HG02588 (cell line): ENCODE measurements around the gene NKAIN2.
"Not testable (repeated sequence)": the region's sequence is repeated elsewhere in the genome, so short reads cannot be mapped to it uniquely, and the experiment has no call there.

Experiments used
- ATAC-seq: cut with Tn5 transposase; IDR thresholded peaks from one replicate; pipeline ENCODE4 v1.9.1; 2021; ENCODE audit warnings: mild to moderate bottlenecking, moderate library complexity; ENCODE audit not compliant: unreplicated experiment

The NKAIN2 gene

DNA sequence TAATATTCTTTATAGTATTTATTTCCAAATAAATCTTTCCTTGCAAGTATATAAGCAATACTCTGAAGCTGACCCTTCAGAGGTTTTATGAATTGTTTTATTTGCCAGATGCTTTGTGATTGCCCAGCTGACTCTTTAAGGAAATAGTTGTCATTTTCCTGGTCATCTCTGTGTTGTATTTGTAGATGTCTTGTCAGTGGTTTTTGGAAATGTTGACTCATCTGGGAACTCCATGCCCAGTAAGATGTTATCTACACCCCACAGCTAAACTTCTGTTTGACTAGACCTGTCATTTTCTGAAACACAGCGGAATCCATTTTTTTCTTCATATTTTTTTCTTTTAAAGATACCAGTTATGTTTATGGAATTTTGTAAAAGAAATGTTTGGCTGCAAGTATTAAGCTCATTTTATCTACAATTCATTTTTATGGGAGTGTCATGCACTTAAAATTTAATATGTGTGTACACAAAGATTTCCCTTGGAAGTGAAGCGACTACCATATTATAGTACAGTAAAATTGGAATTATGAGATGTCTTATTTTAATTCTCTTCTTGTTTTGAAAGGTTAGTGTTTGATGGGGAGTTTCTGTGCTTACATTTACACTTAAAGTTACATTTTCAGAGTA lies 491.0 kb downstream of the NKAIN2 start:
- no peak for ATAC-seq

DNA sequence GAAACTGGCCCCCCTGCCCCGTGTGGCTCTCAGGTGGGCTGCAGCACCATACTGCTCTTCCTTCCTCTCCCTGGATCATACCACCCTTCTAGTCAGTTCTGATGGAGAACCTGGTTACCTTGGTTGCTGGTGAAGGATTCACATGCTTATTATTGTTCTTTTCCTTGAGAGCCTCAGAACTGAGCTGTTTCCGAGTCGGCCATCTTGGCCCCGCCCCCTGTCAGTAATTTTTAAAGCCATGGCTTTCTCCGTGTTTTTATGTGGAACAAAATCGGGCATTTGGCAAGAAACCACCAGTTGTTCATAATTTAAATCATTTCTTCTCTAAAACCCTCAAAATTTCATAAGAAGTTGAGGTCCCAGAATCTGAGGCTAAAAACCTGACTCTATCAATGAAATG lies 493.8 kb downstream of the NKAIN2 start:
- ATAC-seq: no peak

DNA sequence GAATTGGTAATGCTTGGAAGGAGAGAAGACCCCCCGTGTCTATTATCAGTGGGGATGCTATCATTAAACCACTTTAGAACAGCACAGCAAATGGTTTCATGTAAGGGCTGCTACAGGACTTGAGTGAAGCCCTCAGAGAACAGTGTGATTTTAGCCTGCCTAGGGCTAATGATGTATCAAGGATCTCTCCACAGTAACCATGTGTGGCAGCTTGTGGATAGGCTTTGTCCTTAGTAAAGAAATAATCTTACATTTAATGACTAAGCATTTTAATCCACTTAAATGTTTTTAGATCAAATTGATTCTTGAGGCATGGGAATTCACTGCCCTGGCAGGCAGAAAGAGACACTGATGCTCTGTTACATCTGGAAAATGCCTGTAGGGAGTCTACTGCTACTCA lies 495.1 kb downstream of the NKAIN2 start:
- no peak for ATAC-seq

DNA sequence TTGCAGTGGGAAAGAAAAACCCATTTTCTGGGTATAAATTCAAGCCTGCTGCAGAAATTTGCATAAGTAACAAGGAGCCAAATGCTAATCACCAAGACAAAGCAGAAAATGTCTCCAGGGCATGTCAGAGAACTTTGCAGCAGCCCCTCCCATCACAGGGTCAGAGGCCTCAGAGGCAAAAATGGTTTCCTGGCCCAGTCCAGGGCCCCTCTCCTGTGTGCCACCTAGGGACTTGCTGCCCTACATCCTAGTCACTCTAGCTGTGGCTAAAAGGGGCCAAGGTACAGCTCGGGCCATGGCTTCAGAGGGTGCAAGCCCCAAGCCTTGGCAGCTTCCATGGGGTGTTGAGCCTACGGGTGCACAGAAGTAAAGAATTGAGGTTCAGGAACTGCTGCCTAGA lies 497.2 kb downstream of the NKAIN2 start:
- ATAC-seq: not testable (repeated sequence)

DNA sequence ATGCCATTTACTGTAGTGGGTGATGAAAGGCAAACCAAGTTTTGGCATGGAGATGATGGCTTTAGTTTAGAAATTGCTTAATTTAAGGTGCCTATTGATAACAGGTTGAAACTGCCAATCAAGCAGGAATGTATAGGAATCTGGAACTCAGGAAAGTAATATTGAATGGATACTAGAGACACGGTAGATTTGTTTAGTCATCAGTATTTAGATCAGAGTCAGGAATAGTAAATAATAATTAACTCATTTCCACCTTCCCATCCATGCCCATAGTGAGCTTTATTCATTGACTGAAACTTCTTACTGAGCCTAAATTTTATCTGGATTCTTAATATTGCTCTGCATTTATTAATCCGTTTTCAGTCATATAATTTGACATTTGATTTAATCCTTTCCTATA lies 500.3 kb downstream of the NKAIN2 start:
- ATAC-seq: no peak

DNA sequence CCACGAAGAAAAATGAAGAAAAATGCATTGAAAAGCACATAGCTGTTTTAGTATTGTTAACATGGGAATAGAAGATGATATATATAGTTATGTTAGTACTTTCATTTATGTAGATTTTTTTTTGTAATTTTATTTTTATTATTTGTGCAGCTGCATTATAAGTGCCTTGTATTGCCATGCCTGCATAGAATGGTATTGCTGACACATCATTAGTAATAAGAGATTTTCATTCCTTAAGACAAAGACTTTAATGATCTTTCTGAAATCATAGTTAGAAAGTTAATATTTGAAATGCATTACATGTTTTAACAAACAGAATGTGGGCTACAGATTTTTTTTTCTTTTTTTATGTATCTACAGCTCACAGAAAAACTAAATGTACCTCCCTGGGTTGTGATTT lies 506.5 kb downstream of the NKAIN2 start:
- no peak for ATAC-seq

DNA sequence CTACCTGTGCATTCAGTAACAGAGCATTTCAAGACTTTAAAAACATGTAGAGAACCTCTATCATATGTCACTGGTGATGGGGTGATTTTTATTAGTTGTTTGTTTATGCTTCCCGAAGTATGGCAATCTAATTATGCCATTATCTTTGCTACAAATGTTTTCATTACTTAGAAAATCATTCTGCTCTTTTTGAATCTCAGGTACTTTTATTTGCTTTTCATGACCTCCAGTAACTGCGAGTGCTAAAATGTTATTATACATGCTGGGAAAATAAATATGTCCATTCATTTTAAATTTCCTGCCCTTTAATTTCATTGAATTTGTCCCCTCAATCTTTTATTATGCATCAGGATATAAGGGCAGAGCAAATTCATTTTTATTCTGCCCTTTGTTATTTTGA lies 515.7 kb downstream of the NKAIN2 start:
- ATAC-seq: no peak

DNA sequence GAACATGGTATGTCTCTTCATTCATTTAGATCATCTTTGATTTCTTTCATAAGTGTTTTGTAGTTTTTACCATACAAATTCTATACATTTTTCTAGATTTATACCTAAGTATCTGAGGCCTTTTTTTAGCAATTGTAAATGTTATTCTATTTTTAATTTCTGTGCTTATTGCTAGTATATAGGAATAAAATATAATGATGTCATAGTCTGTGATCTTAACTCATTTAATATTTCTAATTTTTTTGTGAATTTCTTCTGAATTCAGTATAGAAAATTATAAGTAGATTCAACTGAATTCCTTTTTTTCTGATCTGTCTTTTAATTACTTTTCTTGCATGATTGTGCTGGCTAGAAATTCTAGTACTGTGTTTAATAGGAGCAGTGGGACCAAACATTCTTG lies 520.6 kb downstream of the NKAIN2 start:
- ATAC-seq: no peak

DNA sequence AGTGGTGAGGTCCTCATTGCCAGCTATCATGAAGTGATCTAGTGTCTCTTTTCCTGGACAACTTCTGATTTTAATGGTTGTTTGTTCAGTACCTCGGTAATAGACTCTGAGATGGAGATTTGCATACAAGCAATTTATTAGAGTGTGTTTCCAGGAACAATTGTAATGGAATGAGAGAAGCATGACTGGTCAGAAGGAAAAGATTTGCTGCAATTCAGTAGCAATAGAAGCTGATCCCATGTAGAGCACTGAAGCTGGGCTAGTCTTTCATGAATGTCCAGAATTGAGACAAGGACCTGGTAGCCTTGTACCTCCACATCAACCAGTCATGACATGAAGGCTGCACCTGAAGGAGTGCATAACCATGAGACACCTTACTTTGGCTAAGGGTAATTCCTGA lies 526.5 kb downstream of the NKAIN2 start:
- no peak for ATAC-seq

DNA sequence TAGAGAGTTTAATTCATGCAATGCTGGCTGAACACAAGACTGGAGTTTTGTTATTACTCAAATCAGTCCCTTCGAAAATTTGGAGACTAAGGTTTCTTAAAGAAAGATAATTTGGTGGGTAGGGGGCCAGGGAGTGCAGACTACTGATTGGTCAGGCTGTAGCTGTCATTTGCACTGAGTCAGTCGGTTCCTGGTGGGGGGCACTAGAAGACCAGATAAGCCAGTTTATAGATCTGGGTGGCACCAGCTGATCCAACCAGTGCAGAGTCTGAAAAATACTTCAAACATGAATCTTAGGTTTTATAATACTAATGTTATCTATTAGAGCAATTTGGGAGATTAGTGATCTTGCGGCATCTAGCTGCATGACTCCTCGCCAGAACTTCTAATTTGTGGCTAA lies 530.7 kb downstream of the NKAIN2 start:
- no peak for ATAC-seq

DNA sequence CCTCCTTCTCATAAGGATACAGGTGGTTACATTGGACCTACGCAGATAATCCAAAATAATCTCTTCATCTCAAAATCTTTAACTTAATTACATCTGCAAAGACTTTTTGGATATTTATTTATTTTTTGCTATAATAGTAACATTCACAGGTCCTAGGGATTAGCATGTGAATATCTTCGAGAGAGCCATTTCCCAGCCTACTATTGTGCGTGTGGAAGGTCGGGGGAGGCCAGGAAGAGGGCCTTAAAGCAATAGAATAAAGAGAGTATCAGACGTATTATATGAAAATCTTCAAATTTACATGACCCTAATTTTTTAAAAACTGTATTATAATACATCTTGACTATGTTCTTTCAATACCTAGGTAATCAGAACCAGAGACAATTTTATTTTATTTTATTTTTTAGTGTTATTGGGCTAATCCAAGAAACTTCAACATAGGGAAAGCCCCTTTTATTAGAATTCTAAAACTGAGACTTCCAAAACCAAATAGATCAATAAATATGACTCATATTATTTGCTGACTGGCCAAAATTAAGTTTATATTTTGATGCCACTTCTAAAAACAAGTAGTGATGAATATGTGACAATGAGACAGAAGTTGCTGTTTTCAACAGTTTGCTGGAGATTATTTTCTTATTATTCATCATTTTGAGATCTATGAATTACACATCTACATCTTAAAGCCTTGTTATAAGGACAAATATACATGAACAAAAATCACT lies 536.1 kb downstream of the NKAIN2 start:
- no peak for ATAC-seq

DNA sequence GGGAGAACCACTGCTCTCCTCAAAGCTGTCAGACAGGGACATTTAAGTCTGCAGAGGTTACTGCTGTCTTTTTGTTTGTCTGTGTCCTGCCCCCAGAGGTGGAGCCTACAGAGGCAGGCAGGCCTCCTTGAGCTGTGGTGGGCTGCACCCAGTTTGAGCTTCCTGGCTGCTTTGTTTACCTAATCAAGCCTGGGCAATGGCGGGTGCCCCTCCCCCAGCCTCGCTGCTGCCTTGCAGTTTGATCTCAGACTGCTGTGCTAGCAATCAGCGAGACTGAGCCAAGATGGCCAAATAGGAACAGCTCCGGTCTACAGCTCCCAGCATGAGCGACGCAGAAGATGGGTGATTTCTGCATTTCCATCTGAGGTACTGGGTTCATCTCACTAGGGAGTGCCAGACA lies 544.7 kb downstream of the NKAIN2 start:
- not testable (repeated sequence) for ATAC-seq

DNA sequence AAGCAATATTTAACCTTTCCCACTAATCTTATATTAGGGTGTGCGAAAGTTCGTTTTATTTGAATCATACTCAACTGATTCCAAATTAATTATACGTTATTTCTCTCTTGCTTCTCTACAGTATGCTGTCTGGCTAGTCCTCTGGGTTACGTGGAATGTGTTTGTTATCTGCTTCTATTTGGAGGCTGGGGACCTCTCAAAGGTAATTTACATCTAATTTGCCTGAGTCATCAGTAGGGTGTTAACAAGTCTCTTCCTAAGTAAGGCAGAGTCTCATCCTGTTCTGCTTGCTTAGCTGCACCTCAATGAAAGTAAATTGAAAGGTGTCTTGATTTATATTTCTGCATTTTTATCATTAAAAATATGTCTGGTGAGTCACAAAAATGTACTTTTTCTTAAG lies 551.5 kb downstream of the NKAIN2 start:
- ATAC-seq: no peak

DNA sequence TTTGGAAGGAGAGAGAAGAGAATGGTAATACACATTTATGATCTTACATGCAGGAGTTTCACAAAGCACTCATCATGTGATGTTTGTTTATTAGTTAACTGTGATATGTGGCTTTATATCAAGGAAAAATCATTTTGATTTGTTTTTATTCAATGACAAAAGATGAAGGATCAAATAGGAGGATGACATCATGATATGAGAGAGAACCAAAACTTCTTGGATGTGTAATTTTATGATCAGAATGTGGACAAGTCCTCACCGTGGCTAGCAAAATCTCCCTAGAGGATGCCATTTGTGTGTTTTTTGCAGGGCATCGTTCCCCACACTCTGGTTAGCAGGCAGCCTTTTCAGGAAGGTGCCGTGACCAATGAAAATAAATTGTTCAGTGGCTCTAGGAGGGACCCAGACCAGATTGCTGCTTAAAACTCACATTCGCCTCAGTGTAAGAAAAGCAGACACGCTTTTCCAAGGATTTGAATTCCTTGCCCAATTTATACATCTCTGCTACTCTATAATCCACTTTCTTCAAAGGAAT lies 552.7 kb downstream of the NKAIN2 start:
- no peak for ATAC-seq

DNA sequence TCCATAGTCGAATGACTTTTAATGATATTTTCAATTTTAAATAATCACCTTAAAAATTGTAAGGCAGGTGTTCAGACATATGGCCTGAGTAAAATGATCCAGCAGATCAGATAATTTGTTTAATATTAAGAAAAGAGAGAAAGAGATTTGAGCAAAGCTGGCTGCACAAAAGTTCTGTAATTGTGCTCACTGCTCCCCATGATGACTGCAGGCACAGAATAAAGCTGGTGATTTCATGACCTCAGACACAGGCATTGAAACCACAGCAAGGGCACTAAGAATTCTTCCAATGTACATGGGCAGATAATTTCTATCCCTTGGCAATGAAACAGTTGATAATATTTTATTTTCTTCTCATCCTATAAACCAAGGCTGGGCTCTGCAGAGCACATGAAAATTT lies 553.1 kb downstream of the NKAIN2 start:
- ATAC-seq: no peak

DNA sequence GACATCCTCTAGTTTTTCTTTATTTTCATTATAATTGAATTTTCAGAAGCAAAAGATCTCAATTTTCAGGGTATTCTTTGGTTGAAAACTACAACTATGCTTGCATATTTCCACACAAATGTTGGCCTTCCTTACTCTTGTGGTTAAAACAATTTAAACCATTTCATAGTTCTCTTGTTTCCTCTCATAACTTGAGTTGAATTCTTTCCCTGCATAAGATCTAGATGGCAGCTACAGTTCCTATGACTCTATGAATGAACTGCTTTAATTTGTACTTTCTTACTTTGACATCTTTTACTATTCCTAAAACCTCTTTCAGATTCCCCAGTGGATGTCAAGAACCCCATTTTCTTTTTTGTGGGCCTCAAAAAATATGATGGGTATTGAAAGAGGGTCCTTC lies 564.5 kb downstream of the NKAIN2 start:
- ATAC-seq: no peak

DNA sequence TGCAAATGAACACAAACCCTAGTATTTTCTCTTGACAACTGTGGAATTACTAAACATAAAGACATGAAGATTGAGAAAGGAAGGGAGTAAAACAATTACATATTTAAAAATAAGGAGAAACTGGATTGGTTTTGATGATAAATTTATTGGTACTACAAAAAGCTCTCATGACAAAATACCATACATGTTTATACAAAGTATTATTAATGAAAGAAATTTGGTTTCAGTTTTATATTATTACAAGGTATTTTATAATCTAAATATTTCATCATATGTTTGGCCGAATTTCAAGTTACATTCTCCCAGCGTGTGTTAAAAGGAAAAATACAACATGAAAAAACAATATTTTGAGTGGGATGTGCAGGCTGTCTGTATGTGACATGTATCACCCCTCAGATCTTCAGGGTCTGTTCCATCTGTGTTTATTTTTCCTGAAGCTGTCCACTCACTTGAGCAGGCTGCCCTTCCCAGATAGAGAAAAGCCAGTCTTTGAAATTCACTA lies 568.4 kb downstream of the NKAIN2 start:
- no peak for ATAC-seq

DNA sequence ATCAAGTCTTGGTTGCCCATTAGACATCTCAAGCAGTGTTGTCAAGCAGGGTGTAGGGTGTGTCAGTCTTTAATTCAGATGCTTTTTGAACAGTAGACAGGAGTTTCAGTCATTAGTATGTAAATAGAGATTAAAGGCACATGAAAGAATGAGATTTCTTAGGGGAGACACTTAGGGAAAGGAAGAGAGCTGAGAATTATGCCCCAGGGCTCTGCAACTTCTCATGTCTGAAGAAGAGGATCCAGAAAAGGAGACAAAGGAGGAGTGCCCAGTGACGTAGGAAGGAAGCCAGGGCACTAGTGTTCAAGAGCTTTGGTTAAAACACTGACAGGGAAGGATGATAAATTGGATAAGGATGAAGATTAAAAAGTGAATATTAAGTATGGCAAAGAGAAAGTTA lies 569.7 kb downstream of the NKAIN2 start:
- ATAC-seq: no peak

DNA sequence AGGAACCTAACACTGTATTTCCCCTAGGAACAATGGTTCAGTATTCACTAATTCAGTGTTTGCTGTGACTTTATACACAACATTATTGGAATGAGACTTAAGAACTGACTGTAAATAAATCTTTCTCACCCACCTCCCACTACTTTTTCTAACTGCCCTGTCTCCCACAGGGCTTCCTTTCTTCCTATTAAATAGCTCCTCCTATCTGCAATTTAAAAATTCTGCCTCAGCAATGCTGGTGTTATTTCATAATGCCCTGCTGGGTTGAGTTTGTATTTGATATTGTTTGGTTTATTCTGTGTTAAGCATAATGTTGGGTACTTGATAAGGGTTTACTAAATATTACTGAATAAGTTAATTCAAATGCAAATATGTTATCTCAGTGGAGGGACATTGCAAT lies 585.5 kb downstream of the NKAIN2 start:
- no peak for ATAC-seq

DNA sequence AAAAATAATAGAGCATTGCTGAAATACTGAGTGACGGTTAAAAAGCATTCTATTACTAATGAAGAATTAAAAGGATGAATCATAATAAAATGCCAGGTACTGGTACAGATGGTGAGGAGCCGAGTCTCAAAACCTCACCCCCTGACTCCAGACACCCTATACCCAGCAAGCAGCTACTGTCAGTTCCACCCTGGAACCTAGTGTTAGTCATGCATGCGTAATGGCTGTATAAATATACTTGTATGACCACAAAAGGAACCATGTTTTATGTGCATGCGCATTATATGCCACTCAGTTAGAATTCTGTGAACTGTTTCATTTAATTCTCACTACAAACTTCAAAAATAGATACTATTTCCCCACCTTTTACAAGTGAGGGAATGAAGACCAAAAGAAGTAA lies 589.9 kb downstream of the NKAIN2 start:
- no peak for ATAC-seq

DNA sequence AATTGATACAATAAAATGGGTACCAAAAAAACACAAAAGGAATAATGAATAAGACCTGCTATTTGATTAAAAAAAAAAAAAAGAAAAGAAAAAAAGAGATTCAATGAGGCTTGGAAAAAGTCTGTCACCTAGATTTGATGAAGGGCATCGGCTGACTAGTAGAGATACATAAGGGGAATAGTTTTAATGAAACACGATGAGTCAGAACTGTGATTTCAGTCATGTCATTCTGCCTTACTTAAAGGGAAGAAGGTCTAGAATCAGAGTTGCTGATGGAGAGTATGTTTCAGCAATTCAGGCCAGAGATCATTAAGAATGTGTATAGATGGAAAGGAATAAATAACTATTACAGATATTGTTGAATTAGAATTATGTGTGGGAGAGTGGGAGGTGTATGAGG lies 592.7 kb downstream of the NKAIN2 start:
- ATAC-seq: no peak

DNA sequence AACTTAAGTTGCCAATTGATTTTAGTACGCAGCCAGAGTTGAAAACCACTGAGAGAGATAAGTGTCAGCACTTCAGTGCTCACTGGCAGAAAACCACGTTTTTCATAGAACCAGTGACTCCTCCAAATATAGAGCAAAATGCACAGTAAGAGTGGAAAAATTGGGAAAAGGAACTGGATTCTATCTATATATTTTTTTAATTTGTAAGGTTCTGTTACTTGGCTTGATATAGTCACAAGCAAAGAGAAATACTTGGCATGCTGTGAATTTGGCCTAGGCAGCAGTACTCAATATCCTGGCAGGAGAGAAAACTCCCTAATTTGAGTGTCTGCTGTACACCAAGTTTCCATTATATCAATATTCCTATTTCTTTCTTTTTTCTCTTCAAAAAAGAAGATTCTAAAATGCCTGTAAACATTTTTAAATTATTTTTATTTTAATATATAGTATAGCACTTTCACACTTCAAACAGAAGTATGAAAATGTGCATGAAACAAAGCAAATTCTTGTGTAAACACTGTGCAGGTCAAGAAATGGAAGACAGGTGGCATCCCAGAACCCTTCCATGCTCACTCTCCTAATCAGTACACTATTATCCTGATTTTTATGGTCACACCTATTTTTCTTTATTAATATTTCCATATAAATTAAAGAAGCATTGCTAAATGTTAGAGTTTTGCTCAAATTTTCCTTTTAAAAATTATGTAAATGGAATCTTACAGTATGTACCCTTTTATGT lies 596.8 kb downstream of the NKAIN2 start:
- ATAC-seq: no peak
